GM12864 (cell line): ENCODE data around the gene CREM.
"Not testable (repeated sequence)": the region's sequence is repeated elsewhere in the genome, so short reads cannot be mapped to it uniquely, and the experiment has no call there.

ENCODE experiments used
- DNase-seq: peaks from one replicate; pipeline ENCODE4 v3.0.0-alpha.2; 2011; ENCODE audit warnings: low read depth
- H3K4me3 ChIP-seq: 2 replicates; pipeline ENCODE4 v1.5.1; 2011; ENCODE audit warnings: mild to moderate bottlenecking, low read depth, low read length, control low read depth
- TF ChIP-seq, protein P1 (sequence below): IDR thresholded peaks from 2 replicates; pipeline ENCODE4 v1.5.1; 2011; ENCODE audit warnings: low read depth, mild to moderate bottlenecking, moderate library complexity, low read length, control low read depth, inconsistent platforms; ENCODE audit errors: missing control alignments

Gene CREM

GRCh38 chr10:35214607-35215020 is 88.0 kb downstream of the CREM start:
- TF ChIP-seq, protein P1, sequence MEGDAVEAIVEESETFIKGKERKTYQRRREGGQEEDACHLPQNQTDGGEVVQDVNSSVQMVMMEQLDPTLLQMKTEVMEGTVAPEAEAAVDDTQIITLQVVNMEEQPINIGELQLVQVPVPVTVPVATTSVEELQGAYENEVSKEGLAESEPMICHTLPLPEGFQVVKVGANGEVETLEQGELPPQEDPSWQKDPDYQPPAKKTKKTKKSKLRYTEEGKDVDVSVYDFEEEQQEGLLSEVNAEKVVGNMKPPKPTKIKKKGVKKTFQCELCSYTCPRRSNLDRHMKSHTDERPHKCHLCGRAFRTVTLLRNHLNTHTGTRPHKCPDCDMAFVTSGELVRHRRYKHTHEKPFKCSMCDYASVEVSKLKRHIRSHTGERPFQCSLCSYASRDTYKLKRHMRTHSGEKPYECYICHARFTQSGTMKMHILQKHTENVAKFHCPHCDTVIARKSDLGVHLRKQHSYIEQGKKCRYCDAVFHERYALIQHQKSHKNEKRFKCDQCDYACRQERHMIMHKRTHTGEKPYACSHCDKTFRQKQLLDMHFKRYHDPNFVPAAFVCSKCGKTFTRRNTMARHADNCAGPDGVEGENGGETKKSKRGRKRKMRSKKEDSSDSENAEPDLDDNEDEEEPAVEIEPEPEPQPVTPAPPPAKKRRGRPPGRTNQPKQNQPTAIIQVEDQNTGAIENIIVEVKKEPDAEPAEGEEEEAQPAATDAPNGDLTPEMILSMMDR = no peak
- H3K4me3 ChIP-seq = no peak overlapping the region
- no peak for DNase-seq

DNA sequence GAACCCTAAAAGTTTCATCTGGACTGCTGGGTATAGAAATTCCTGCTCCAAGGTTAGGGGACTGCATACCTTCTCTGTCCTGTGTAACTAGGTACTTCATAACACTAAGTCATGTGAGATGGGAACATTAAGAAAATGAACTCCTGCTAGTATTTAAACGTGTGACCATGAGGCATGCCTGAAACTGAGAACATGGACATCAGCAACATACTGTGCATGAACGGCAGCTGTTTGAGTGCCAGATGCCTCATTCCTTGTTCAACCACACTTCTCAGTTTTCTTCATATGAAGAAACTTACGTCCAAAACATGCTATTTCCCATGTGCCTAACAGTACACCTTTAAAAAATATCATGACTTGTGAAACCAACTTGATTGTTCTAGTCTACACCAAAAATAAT is 88.5 kb downstream of the CREM start:
- TF ChIP-seq, protein P1 = no peak
- no peak for DNase-seq
- no peak overlapping the region for H3K4me3 ChIP-seq

DNA sequence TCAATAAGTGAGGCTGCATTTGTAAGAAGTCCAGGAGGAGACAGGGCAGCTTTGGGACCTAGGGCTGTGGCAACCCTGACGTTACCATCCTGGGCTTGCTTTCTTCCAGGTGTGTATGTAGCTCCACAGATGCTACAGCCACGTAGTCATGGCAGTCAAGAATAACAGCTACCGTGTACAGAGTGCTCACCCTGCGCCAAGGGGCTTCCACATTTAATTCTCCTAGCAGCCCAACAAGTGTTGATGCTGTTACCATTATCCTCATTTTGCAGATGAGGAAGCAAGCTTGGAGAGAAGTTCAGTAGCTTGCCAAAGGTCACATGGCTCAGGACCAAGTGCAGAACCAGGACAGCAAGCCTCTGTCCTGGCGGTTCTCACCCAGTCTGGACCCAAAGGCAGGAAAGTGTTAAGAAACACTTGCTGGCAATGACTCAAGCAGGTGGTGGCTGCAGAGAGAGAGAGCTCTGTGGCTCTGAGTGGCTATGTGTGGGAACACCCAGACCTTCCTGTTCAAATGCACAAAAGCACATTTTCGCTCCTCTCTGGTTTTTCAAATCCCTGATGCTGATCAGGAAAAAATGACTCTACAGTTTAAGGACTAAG is 89.8 kb downstream of the CREM start:
- no peak for DNase-seq
- TF ChIP-seq, protein P1 = no peak
- H3K4me3 ChIP-seq = no peak overlapping the region

DNA sequence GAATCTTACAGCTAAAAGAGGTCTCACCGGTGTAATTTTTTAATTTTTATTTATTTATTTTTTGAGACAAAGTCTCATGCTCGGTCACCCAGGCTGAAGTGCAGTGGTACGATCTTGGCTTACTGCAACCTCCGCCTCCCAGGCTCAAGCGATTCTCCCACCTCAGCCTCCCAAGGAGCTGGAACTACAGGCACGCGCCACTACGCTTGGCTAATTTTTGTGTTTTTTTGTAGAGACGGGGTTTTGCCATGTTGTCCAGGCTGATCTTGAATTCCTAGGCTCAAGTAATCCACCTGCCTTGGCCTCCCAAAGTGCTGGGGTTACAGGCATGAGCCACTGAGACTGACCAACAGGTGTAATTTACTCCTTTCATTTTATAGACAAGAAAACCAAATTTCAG is 90.3 kb downstream of the CREM start:
- DNase-seq = not testable (repeated sequence)

DNA sequence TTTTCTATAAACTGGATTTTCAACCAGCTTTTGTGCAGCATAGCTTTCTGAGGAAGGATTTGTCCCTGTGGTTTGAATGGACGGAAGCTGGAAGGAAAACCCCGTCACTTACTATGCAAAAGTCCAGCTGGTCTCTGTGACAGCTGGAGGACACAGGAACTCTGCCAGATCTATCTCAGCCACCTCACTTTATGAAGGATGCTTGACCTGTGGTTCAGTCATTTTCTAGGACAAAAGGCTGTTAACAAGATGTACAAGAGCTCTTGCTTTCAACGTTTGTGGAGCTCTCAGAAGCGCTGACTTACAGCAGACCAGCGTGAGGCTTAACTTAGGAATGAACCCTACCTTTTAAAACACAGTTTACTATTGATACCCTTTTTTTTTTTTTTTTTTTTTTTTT is 90.8 kb downstream of the CREM start:
- no peak for DNase-seq
- TF ChIP-seq, protein P1 = no peak
- H3K4me3 ChIP-seq = no peak overlapping the region

More for the DNA sequence above, 90.3 kb downstream of the CREM start:
- not testable (repeated sequence) for H3K4me3 ChIP-seq

DNA sequence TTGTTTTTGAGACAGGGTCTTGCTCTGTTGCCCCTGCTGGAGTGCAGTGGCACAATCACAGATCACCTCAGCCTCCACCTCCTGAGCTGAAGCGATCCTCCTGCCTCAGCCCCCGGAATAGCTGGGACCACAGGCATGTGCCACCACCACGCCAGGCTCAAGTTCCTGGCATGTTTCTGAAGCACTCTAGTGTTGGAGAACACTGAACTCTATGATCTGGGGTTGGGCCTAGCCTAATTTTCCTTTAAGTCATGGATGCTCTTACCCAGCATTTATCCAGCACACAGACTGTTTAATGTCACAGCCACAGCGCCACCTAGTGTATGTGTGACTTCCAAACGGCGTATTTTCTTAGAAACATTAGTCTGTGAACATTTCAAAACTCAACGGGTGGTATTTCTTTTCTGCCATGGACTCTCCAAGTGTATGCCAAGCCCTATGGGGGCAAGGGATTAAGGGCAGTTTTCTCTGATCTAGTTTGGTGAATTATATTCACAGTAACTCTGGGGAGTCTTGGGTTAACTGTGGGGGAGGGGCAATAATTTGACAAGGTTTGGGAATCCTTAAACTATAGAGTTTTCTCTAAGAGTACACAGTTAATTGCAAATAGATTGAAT is 91.8 kb downstream of the CREM start:
- DNase-seq = peak; percentile 78
- TF ChIP-seq, protein P1 = peak; percentile 69
- no peak overlapping the region for H3K4me3 ChIP-seq

DNA sequence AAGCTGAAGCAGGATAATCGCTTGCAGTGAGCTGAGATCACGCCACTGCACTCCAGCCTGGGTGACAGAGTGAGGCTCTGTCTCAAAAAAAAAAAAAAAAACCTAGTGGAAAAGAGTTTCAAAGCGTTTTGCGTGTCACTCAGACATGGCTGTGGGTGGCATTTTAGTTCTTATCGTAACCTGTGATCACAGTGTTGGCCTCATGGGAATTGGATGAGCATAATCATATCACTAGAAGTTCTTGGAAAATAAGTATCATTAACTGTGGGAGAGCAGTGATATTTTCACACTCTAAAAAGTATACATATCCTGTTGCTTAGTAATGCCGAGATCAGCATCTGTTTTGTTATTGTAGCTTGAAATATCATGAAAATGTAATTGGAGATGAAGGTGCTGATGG is 92.6 kb downstream of the CREM start:
- TF ChIP-seq, protein P1 = no peak
- no peak for DNase-seq
- no peak overlapping the region for H3K4me3 ChIP-seq
